T-helper 2 cell (primary cell): ENCODE data around the gene MATK.
A peak's percentile ranks its signal among the peaks of the same experiment; 100 is the strongest.

Experiments
- DNase-seq, 5 experiments: peaks; one replicate each; pipeline versions ENCODE4 v3.0.0 to v3.0.0-alpha.2; 2012 to 2022

Gene MATK

GRCh38 chr19:3788996-3789778, 3.0 kb upstream of the MATK start:
- DNase-seq = peak in 1 of 5 experiments; percentile 60

- DNase-seq = peak in 1 of 5 experiments; percentile 26
These were observed 687 bp downstream of the MATK start for GRCh38 chr19:3785451-3785937.

DNA sequence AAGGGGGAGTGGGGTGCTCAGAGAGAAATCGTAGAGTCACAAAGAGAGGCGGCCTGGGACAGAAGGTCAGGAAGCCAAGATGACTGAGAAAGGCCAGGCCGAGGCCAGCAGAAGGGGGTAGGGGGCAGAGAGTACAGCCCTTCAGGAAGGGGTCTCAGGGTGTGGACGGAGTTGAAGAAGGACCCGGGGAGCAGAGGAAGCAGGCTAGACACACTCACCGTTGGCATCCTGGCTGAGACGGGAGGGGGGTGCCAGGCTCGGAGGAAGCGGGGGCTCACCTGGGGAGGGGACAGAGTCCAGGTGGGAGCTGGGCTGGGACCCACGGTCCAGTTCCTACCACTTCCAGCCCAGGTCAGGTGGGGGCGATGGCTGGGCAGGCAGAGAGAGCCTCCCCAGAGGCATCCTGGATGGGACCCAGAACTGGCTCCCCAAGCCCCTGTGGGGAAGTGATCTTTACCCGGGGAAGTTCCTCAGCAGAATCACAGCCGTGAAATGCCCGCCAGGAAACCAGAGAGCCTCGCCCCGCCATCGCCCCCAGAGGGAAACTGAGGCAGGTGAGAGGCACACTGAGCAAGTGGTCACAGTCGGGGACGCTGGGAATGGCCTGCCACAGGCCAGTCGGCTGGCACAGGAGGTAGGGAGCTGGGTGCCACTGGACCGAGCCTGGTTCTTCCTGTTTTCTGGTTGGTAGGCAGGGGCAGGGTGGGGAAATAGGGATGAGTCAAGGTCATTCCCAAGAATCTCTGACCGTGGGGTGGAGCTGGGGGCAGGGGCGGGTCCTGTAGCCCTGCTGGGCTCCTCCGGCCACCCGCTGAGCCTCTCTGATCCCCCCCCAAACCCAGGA, 1.4 kb downstream of the MATK start:
- DNase-seq = no peak

GRCh38 chr19:3783660-3784584, 2.3 kb downstream of the MATK start:
- peak in 2 of 5 experiments; percentile 26 to 51 for DNase-seq

- no peak for DNase-seq
These were observed 3.3 kb downstream of the MATK start for GRCh38 chr19:3782903-3783302.

- no peak for DNase-seq
These were observed 3.9 kb downstream of the MATK start for GRCh38 chr19:3782330-3782729.

GRCh38 chr19:3781603-3782002, 4.6 kb downstream of the MATK start:
- DNase-seq = no peak

- peak in 2 of 5 experiments; percentile 20 to 24 for DNase-seq
These were observed 5.3 kb downstream of the MATK start for GRCh38 chr19:3780786-3781304.

DNA sequence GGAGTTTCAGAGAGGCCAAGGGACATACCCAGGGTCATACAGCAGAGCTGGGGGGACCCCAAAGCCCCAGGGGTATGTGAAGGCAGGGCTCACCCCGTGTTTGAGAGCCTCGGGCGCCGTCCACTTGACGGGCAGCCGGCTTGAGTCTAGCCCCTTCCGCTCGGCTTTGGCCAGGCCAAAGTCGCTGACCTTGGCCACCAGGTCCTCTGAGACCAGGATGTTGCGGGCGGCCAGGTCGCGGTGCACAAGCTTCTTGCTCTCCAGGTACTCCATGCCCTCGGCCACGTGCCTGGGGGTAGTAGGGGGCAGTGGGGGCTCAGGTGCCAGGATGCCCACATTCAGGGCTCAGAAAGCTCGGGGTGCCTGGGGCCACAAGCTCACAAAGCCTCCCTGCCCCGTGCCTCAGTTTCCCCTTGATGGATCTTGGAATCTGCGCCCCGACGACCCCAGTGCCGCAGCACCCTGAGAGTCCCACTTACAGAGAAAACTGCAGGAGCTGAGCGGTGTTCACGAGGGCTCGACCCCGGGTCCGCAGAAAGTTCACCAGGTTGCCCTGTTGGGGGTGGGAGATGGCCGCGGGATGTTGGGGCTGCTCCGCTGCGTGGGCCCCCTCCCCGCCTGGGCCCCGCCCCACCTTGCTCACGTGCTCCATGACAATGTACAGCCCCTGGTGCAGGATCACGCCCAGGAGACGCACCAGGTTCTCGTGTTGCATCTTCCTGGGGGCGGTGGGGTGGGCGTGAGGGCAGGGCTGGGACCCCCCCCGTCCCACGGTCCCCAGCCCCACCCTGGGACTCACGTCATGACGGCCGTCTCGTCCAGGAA, 7.1 kb downstream of the MATK start:
- no peak for DNase-seq

DNA sequence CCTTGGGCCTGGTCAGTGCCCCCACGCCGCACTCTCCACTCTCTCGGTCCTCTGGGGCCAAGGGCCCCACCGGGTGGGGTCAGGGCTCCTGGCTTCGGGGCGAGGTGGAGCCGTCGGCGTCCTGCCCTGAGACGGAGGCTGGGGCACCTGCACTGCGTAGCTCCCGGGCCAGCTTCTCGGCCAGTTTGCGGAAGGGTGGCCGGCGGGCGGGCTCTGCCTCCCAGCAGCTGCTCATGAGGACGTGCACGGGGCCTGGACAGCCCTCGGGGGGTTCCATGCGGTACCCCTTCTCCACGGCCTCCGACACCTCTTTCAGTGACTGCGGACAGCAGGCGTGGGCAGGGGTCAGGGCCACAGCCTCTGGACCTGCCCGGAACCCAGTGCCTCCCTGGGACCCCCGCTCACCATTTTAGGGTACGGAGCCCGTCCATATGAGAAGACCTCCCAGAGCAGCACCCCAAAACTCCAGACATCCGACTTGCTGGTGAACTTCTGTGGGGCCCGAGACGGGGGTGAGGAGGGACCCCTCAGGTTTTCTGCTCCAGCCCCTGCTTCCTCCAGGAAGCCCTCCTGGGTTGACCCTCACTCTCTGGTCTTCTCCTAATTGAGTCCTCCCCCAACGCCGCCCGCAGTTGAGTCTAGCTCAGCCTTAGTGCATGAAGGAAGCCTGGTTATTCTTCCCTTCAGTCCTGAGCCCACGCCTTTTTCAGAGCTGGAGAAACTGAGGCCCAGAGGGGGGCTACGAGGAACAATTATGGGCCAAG, 7.9 kb downstream of the MATK start:
- DNase-seq = no peak

DNA sequence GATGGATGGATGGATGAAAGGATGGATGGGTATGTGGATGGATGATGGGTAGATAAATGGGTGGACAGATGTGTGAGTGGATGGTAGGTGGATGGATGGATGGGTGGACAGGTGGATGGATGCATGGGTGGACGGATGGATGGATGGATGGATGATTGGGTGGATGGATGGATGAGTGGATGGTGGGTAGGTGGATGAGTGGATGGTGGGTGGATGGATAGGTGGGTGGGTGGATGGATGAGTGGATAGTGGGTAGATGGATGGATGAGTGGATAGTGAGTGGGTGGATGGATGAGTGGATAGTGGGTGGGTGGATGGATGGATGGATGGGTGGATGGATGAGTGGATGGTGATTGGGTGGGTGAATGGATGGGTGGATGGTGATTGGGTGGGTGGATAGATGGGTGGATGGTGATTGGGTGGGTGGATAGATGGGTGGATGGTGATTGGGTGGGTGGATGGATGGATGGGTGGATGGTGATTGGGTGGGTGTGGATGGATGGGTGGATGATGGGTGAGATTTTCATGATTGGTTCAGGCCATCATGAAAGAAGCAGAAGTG, 9.6 kb downstream of the MATK start:
- no peak for DNase-seq

GRCh38 chr19:3775831-3776230, 10.3 kb downstream of the MATK start:
- DNase-seq = no peak

DNA sequence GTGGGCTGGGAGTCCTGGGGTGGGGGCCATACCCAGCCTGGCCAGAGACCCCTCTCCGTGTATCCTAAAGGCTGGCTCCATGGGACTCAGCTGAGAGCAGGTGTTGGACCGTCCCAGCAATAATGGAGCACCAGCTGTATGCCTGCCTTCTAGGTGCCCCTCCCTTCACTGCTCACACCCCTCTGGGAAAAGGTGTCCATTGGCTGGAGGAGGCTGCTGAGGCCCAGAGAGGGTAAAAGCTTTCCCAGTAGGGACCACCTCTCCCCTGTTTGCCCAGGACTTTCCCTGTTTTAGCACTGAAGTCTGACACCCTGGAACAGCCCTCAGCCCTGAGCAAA, 10.8 kb downstream of the MATK start:
- DNase-seq = no peak

- DNase-seq = no peak
These were observed 11.4 kb downstream of the MATK start for GRCh38 chr19:3774621-3775373.

DNA sequence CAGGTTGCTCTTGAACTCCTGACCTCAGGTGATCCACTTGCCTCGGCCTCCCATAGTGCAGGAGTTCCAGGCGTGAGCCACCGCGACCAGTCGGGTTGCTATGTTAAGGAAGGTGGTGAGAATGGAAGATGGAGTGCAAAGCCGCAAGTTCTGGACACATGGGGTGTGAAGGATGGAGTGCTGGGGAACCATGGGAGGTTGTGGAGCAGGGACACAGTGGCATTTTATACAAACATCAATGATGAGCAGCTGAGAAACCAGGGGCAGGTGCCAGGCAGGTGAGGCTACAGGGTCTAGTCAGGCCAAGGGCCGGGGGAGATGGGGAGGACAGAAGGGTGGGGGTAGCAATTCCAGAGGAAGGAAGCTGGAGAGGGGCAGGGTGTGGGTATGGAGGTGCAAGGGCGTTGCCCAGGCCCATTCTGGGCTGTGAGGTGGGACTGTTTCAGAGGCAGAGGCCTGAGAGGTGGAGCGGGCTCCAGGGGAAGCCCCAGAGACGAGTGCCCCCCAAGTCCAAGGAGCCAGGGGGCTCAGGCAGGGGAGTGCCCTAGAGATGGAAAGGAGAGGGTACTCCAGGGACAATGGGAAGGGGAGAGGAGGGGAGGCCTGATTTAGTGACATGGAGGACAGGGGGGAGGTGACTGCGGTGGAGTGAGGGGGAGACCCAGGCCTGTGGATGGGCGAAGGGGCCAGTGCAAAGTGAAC, 12.2 kb downstream of the MATK start:
- DNase-seq = no peak

DNA sequence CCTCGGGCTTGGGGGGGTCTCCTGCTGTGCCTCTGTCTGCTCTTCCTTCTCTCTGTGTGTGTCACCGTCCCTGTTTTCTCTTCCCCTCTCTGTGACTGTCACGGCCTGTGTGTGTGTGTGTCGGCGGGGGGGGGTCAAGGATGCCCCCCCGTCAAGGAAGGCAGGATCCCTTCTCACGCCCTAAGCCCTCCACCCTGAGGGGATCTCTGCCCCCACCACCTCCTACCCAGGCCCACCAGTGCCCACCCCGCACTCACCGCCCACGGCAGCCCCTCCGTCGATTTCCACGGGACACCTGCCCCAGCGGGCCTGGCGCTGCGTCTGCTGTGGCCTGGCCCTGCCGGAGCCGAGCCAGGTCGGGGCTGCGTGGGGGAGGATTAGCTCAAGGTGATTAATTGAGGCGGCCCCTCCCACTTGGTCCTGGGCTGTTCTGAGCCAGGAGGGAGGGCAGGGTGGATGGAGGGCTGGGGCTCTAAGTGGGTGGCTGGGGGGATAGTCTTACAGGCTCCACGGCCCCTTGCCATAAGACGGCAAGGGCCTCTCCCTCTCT, 14.2 kb downstream of the MATK start, which contains the start of gene RAX2:
Gene RAX2, minus strand, starts transcription at position 323 of the 550 bp plus-strand sequence. CDS start 486 bp downstream, outside the sequence.
- DNase-seq = no peak

GRCh38 chr19:3771000-3771905, 14.9 kb downstream of the MATK start:
- no peak for DNase-seq
